Measurements from ENCODE around the gene UPK1A. TPM values are rescaled to one million over a fixed set of nuclear protein-coding genes. Genes with fewer than 3 reads are reported as not detected.

Gene UPK1A
- total and polyA plus RNA-seq, 2 donors (not counting 1 experiment from before 2014, with no cell fraction given) = 0.16 TPM; not detected in 1

GRCh38 chr19:35619290-35619923, 46.9 kb upstream of the UPK1A start:
- no peak for DNase-seq
- Histone ChIP-seq H3K27ac (ENCODE audit: low read length in 2 of 2) (no peak overlapping the region), H3K79me2 (ENCODE audit: control insufficient read depth, insufficient read depth, low read length) (no peaks in the 10 kb centered on the region), H3K9me3 (ENCODE audit: control extremely low read depth in 1 of 3, control insufficient read depth in 2 of 3, insufficient read depth in 1 of 3, low read length in 2 of 3) (no peaks in the 10 kb centered on the region), H3K36me3 (replicated peaks in 1 of 2; ENCODE audit: control extremely low read depth in 1 of 2, control insufficient read depth in 1 of 2, extremely low read depth in 1 of 2, insufficient read depth in 2 of 2, low read length in 1 of 2) (peaks cover 0 to 27% of the 10 kb centered on the region in 2 experiments), H4K20me1 (ENCODE audit: control insufficient read depth, insufficient read depth, low read length, poor library complexity, severe bottlenecking) (no peaks in the 10 kb centered on the region), H3K27me3 (replicated peaks in 1 of 4; ENCODE audit: control extremely low read depth in 1 of 4, control insufficient read depth in 3 of 4, insufficient read depth in 4 of 4, low read length in 3 of 4) (no peaks in the 10 kb centered on the region), H2AFZ (ENCODE audit: insufficient read depth, low read depth, low read length, poor library complexity, severe bottlenecking) (no peak overlapping the region), H3K4me3 (ENCODE audit: control extremely low read depth in 1 of 5, extremely low read depth in 1 of 5, insufficient read depth in 1 of 5, low read depth in 2 of 5, low read length in 4 of 5) (no peak overlapping the region), H3K9ac (ENCODE audit: low read length) (no peak overlapping the region), H3K4me1 (ENCODE audit: control insufficient read depth in 2 of 2, insufficient read depth in 2 of 2, low read length in 2 of 2) (no peaks in the 10 kb centered on the region), H3K4me2 (replicated peaks; ENCODE audit: low read depth, low read length, poor library complexity, severe bottlenecking) (no peak overlapping the region)
- ChIA-PET CTCF (no interaction called here), POLR2A (no interaction called here)
- 100% methylated on average over 7 of the region's 12 CpGs for WGBS (ENCODE audit: insufficient coverage)
- intact Hi-C loops (cut with micrococcal nuclease) = no loop called here
- Mint-ChIP-seq H3K27me3 (no peaks in the 10 kb centered on the region), H3K4me3 (no peak overlapping the region), H3K9me3 (ENCODE audit: insufficient read depth) (no peaks in the 10 kb centered on the region), H3K27ac (no peak overlapping the region), H3K4me1 (no peaks in the 10 kb centered on the region)
- TF ChIP-seq EZH2 (IDR thresholded peaks at IDR 0.05; ENCODE audit: borderline replicate concordance, insufficient read depth, low read depth, low read length, poor library complexity, severe bottlenecking) (no peak), CTCF (IDR thresholded peaks at IDR 0.05) (no peak)
- ATAC-seq (ENCODE audit: low read depth) = no peak

- Histone ChIP-seq H3K4me1 (ENCODE audit: control insufficient read depth in 2 of 2, insufficient read depth in 2 of 2, low read length in 2 of 2) (no peaks in the 10 kb centered on the region), H2AFZ (ENCODE audit: insufficient read depth, low read depth, low read length, poor library complexity, severe bottlenecking) (no peak overlapping the region), H3K4me3 (ENCODE audit: control extremely low read depth in 1 of 5, extremely low read depth in 1 of 5, insufficient read depth in 1 of 5, low read depth in 2 of 5, low read length in 4 of 5) (no peak overlapping the region), H3K9ac (ENCODE audit: low read length) (no peak overlapping the region), H4K20me1 (ENCODE audit: control insufficient read depth, insufficient read depth, low read length, poor library complexity, severe bottlenecking) (no peaks in the 10 kb centered on the region), H3K27me3 (replicated peaks in 1 of 4; ENCODE audit: control extremely low read depth in 1 of 4, control insufficient read depth in 3 of 4, insufficient read depth in 4 of 4, low read length in 3 of 4) (no peaks in the 10 kb centered on the region), H3K36me3 (replicated peaks in 1 of 2; ENCODE audit: control extremely low read depth in 1 of 2, control insufficient read depth in 1 of 2, extremely low read depth in 1 of 2, insufficient read depth in 2 of 2, low read length in 1 of 2) (peaks cover 0 to 24% of the 10 kb centered on the region in 2 experiments), H3K27ac (ENCODE audit: low read length in 2 of 2) (no peak overlapping the region), H3K9me3 (ENCODE audit: control extremely low read depth in 1 of 3, control insufficient read depth in 2 of 3, insufficient read depth in 1 of 3, low read length in 2 of 3) (no peaks in the 10 kb centered on the region), H3K4me2 (replicated peaks; ENCODE audit: low read depth, low read length, poor library complexity, severe bottlenecking) (no peak overlapping the region), H3K79me2 (ENCODE audit: control insufficient read depth, insufficient read depth, low read length) (no peaks in the 10 kb centered on the region)
- 99% methylated on average over 17 of the region's 17 CpGs for WGBS (ENCODE audit: insufficient coverage)
- DNase-seq = no peak
- ChIA-PET CTCF (no interaction called here), POLR2A (no interaction called here)
- Mint-ChIP-seq H3K27me3 (no peaks in the 10 kb centered on the region), H3K9me3 (ENCODE audit: insufficient read depth) (no peaks in the 10 kb centered on the region), H3K27ac (no peak overlapping the region), H3K4me1 (no peaks in the 10 kb centered on the region), H3K4me3 (no peak overlapping the region)
- no peak for TF ChIP-seq EZH2 (IDR thresholded peaks at IDR 0.05; ENCODE audit: borderline replicate concordance, insufficient read depth, low read depth, low read length, poor library complexity, severe bottlenecking)
- TF ChIP-seq CTCF (IDR thresholded peaks at IDR 0.05) = no peak
- ATAC-seq (ENCODE audit: low read depth) = no peak
- intact Hi-C loops (cut with micrococcal nuclease) = no loop called here
Observed at GRCh38 chr19:35620001-35620400, 46.3 kb upstream of the UPK1A start.

All from B cell (primary cell).